Measurements from ENCODE around the gene FREY1. TPM values are rescaled to one million over a fixed set of nuclear protein-coding genes. Genes with fewer than 3 reads are reported as not detected.

The FREY1 gene
- total and polyA plus RNA-seq, 9 of the 15 experiments (the other 6 are each of a cell fraction or from before 2014, with no cell fraction given) = 0.25 to 1.5 (median 1.1) TPM; not detected in 5

- 3% methylated on average over 19 of the region's 73 CpGs for WGBS (ENCODE audit: insufficient coverage, low coverage, missing lambda C conversion rate)
- BruUV-seq (replicated peaks) = no TSS peak
- H3K79me2 ChIP-seq (ENCODE audit: control insufficient read depth, insufficient read depth, low read length) = peaks cover 5% of the 10 kb centered on the region
- TF ChIP-seq MTA3 (IDR thresholded peaks at IDR 0.05; ENCODE audit: borderline replicate concordance) = no peak
- no peak for TF ChIP-seq ZNF23 (CRISPR knock-in tag; IDR thresholded peaks at IDR 0.05)
- TF ChIP-seq CBX2 (IDR thresholded peaks at IDR 0.05; ENCODE audit: insufficient read depth, low read length, poor library complexity, severe bottlenecking) = no peak
- no peak for TF ChIP-seq E4F1 (CRISPR knock-in tag; IDR thresholded peaks at IDR 0.05; ENCODE audit: borderline replicate concordance)
- no peak for TF ChIP-seq BRF2 (IDR thresholded peaks at IDR 0.05; ENCODE audit: borderline replicate concordance, insufficient read depth, insufficient read length)
- no peak for TF ChIP-seq HDAC3 (IDR thresholded peaks at IDR 0.05; ENCODE audit: borderline replicate concordance, partially characterized antibody)
- TF ChIP-seq SETDB1 (IDR thresholded peaks at IDR 0.05; ENCODE audit: low read length) = no peak
- TF ChIP-seq ZBTB2 (IDR thresholded peaks at IDR 0.05) = no peak
- TF ChIP-seq ZNF584 (CRISPR knock-in tag; IDR thresholded peaks at IDR 0.05; ENCODE audit: low read depth) = no peak
- TF ChIP-seq NBN (IDR thresholded peaks at IDR 0.05; ENCODE audit: low read depth) = no peak
- peak; percentile 20 for TF ChIP-seq SAP30 (IDR thresholded peaks at IDR 0.05; ENCODE audit: borderline replicate concordance, insufficient read depth, low read depth, low read length, poor library complexity, severe bottlenecking)
- no peak for TF ChIP-seq SMARCA4 (IDR thresholded peaks at IDR 0.05)
- peak; percentile 67; the same call in 1 of the 2 replicates for TF ChIP-seq SP1 (CRISPR knock-in tag; IDR thresholded peaks at IDR 0.05)
- TF ChIP-seq TFAP4 (CRISPR knock-in tag; IDR thresholded peaks at IDR 0.05; ENCODE audit: borderline replicate concordance) = peak; percentile 94
- TF ChIP-seq GABPA (tag; conservative IDR thresholded peaks at IDR 0.05; ENCODE audit: low read depth) = no peak
Observed at GRCh38 chr11:45922425-45923082, 15.5 kb upstream of the FREY1 start, which contains the start of gene LARGE2. Gene LARGE2 (plus strand): TSS chr11:45922656. CDS start chr11:45922883, 227 bp downstream.

More at GRCh38 chr11:45922425-45923082, 15.5 kb upstream of the FREY1 start, which contains the start of gene LARGE2:
- H4K20me1 ChIP-seq (replicated peaks; ENCODE audit: control insufficient read depth, insufficient read depth, low read length) = no peaks in the 10 kb centered on the region; the same call in 1 of the 2 replicates
- peak; percentile 80 for ATAC-seq
- peaks cover 8 to 57% of the 10 kb centered on the region in 2 experiments for H3K4me1 ChIP-seq (replicated peaks in 1 of 2; ENCODE audit: control insufficient read depth in 2 of 2, insufficient read depth in 2 of 2, low read length in 2 of 2)
- ChIA-PET POLR2A (interaction anchor here (1.1 to 1.4 kb wide), 3 partner anchors 9 to 21 kb away, joined by 3 to 5 read pairs (median 4); no protein-coding TSS in a partner anchor), CTCF (ENCODE audit: low intra/inter-chr PET ratio) (no interaction called here)
- peaks cover 4% of the 10 kb centered on the region; the same call in 1 of the 3 replicates for H3K36me3 ChIP-seq (ENCODE audit: control insufficient read depth, insufficient read depth, low read length)
- peak within 1 kb of the TSS; percentile 63 for H3K4me2 ChIP-seq (ENCODE audit: insufficient read depth, low read length)
- H3K9me3 ChIP-seq (replicated peaks; ENCODE audit: control insufficient read depth, insufficient read depth, low read depth, low read length) = no peaks in the 10 kb centered on the region
- FAIRE-seq = no peak
- peak; percentile 82 to 93 (median 92) for DNase-seq (ENCODE audit: extremely low read depth in 1 of 4, low spot score in 3 of 4)
- peak within 1 kb of the TSS; percentile 79 for H2AFZ ChIP-seq (ENCODE audit: low read depth, low read length)
- intact Hi-C loops (cut with micrococcal nuclease) (no loop called here), in situ Hi-C loops (cut with MboI) (no loop called here)
- H3K27me3 ChIP-seq (ENCODE audit: control insufficient read depth in 2 of 2, insufficient read depth in 2 of 2, low read length in 2 of 2) = no peaks in the 10 kb centered on the region
- no peak within 1 kb of the TSS; the same call in 2 of the 3 replicates for H3K27ac ChIP-seq (ENCODE audit: extremely low read depth, low read depth, low read length)
- H3K4me3 ChIP-seq = peak within 1 kb of the TSS; percentile 52
- no peaks in the 10 kb centered on the region for H3K9me1 ChIP-seq (ENCODE audit: control insufficient read depth, insufficient read depth, low read length)
- peak within 1 kb of the TSS; percentile 36 to 89; a peak in 3 of 4 replicates for H3K9ac ChIP-seq (ENCODE audit: insufficient read depth in 1 of 2, low read depth in 2 of 2, low read length in 2 of 2)

Measured in K562 (cell line).